Posterior vena cava (tissue), 2 donors: ENCODE results near the gene SLC6A20. TPM values are rescaled to one million over a fixed set of nuclear protein-coding genes. Genes with fewer than 3 reads are reported as not detected.

ENCODE experiments used
- DNase-seq: peaks from one replicate; pipeline ENCODE4 v3.0.0-alpha.2; 2020; ENCODE audit warnings: low spot score
- intact Hi-C, 2 donors: fragments of 100-400 bp; cut with DNase I; formaldehyde crosslinking; loops; one replicate each; pipeline versions ENCODE4 v1.14.1 to v1.14.2; 2022 to 2023
- total RNA-seq, 2 donors: library from RNA; stranded (reverse); fragmentation: NEBNext Ultra II Directional; extraction: Animal tissue kit (Norgen Biotek cat#: 25700); gene quantifications; one replicate each; pipeline ENCODE4 v1.2.1, GENCODE V29; 2021
- donor health status: DM: yes; HTN: yes; CAD: no.
- donor health status: DM: yes; HTN: yes; CAD: no.

The SLC6A20 gene
- total RNA-seq, 2 donors from 2014 or later = 0.28 TPM; not detected in 1

DNA sequence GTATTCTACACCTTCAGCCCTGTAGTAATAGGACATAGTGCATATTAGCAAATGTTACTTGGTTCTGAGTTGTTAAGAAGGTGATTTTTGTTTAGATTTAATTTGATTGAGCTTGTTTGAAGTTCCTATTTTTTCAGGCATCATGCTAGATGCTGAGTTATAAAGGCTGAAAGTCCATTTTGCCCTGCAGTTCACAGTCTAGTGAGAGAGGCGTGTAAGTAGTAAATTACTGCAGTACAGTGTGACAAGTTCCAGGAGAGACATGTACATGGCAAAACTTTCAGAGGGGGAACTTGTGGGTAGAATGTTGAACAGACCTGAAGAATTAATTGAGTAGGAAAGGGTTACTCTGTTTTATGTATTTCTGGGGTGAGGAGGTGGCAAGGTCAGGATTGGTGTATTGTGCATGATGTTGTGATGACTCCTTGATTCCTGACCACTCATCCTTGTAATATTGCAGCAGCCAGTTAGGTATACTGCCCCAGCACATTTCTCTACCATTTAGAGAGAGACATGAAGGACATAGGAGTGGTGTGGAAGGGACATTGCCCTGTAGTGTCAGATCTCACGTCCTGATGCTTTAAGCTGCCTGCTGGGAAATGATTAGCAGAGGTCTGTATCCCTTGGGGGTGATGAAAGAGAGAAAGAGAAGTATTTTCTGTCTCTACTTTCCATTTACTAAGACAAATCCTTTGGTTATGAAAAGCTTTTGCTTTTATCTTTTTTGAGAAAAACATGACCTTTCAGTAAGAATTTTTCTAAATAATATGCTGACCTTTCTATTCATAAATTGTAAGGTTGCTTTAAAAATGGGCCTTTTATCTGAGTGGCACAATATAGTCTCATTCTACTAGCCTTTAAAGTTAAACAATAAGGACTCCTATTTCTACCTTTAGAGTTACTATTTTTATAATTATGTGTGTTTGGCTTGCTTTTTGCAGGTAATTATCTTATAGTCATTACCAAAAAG, 90.2 kb downstream of the SLC6A20 start:
- DNase-seq = no peak
- intact Hi-C loops = no loop called here

Other genes starting within 250 kb of the SLC6A20 start
- gene LIMD1, start 201.8 kb downstream of the SLC6A20 start, total RNA-seq = 10 to 100 TPM; 28.9 to 33.5 TPM
- gene SACM1L, start 107.1 kb downstream of the SLC6A20 start, total RNA-seq = 10 to 100 TPM; 42.8 to 45.3 TPM
- 10 to 100 TPM; 12.7 TPM for gene LZTFL1, start 45.6 kb upstream of the SLC6A20 start, total RNA-seq
- not detected for gene CCR9, start 90.0 kb upstream of the SLC6A20 start, total RNA-seq
- gene CXCR6, start 146.9 kb upstream of the SLC6A20 start, total RNA-seq = under 1 TPM; 0.42 to 0.76 TPM
- 10 to 100 TPM; 67.4 to 99.0 TPM for gene FYCO1, start 199.3 kb upstream of the SLC6A20 start, total RNA-seq
- gene XCR1, start 230.9 kb upstream of the SLC6A20 start, total RNA-seq = under 1 TPM; 0.14 to 0.37 TPM